ENCODE measurements around the gene SLC39A5.
"Not testable (repeated sequence)": the region's sequence is repeated elsewhere in the genome, so short reads cannot be mapped to it uniquely, and the experiment has no call there.

SLC39A5 gene

GRCh38 chr12:56278905-56279304, 49.1 kb downstream of the SLC39A5 start:
- no peak for DNase-seq (ENCODE audit: low read depth, low spot score)

GRCh38 chr12:56280849-56281248, 51.0 kb downstream of the SLC39A5 start:
- no peak for DNase-seq (ENCODE audit: low read depth, low spot score)

- DNase-seq (ENCODE audit: low read depth, low spot score): no peak
These were observed 52.2 kb downstream of the SLC39A5 start for GRCh38 chr12:56282030-56282429.

GRCh38 chr12:56282579-56282978, 52.7 kb downstream of the SLC39A5 start:
- DNase-seq (ENCODE audit: low read depth, low spot score): no peak

- not testable (repeated sequence) for DNase-seq (ENCODE audit: low read depth, low spot score)
These were observed 54.4 kb downstream of the SLC39A5 start for GRCh38 chr12:56284263-56284662.

- no peak for DNase-seq (ENCODE audit: low read depth, low spot score)
These were observed 56.4 kb downstream of the SLC39A5 start for GRCh38 chr12:56286044-56286830.

All from activated naive CD8-positive, alpha-beta T cell treated with anti-CD3 and anti-CD28 coated beads, Interleukin-2, amount 50 U/mL, for 16 hours (primary cell).